ENCODE data around the gene CFI.
"Not testable (repeated sequence)": the region's sequence is repeated elsewhere in the genome, so short reads cannot be mapped to it uniquely, and the experiment has no call there.

CFI gene

DNA sequence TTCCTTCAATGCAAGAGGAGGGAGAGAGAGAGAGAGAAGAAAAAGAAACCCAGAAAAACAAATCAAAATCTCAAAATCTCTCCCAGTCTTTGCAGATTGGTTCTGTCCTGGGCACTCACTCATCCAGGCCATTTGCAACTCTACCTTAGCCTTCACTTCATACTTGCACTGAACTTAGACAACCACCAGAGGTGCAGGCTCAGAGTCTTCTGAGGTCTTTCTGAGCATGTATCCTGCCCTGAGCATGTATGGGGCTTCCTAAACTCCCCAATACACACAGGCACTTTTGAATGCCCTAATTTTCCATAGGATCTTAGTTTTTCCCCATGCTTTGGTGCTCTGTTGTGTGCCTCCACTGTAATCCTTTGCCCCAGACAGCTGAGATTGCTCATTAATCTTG is 2.9 kb downstream of the CFI start:
- DNase-seq (ENCODE audit: low read depth), result no peak

- no peak for DNase-seq (ENCODE audit: low read depth)
These were observed 6.7 kb downstream of the CFI start for GRCh38 chr4:109795059-109795458.

- DNase-seq (ENCODE audit: low read depth), result no peak
These were observed 14.0 kb downstream of the CFI start for GRCh38 chr4:109787807-109788206.

- no peak for DNase-seq (ENCODE audit: low read depth)
These were observed 15.0 kb downstream of the CFI start for GRCh38 chr4:109786846-109787245.

- not testable (repeated sequence) for DNase-seq (ENCODE audit: low read depth)
These were observed 19.7 kb downstream of the CFI start for GRCh38 chr4:109782092-109782491.

- no peak for DNase-seq (ENCODE audit: low read depth)
These were observed 36.9 kb downstream of the CFI start for GRCh38 chr4:109764789-109765402.

DNA sequence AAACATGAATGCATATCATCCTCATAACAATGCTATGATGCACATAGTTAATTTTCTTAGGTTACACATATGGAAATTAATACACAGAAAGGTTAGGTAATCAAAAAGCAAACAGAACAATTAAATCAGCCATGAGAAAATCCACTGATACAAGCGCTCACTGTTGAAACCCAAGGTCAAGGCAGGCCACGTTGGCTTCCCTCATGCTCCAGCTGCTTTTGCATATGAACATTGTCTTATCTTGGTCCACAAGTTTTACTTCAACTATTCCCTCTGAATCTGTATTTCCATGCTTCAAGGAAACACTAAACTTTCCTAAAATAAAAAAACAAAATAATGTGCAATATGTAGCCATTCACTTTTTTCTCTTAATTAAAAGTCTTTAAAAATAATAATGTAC is 37.4 kb downstream of the CFI start:
- no peak for DNase-seq (ENCODE audit: low read depth)

DNA sequence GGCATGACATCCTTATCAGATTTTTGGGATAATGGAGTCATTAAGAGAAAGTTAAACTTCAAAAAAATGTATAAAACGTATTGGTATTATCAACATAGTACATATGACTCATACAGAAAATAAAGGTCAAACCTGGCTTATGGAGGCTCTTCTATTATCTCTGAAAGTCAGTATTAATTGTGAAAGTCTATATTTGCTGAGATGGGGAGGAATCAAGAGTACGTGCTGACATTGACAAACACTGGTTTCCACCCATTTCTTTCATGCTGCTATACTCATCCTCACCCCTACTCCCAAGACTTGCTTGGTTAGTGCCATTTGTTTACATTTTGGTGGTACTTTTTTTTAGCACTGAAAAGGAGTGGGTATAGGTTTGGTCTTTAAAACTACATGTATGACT is 41.1 kb downstream of the CFI start:
- no peak for DNase-seq (ENCODE audit: low read depth)

DNA sequence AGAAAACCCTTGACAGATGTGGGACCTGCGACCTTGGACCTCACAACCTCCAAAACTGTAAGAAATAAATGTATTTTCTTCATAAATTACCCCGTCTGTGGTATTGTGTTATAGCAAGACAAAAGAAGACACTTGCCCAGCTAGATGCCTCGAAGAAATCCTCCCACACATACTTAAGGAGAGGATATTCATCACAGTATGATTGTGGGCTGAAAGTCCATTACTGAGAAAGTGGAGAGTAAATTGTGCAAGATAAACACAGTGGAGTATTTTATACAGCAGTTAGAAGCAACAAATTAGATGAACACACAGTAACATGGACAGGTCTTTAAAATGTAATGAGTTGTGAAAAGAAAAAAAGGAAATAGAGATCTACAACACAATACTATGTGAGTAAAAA is 46.1 kb downstream of the CFI start:
- no peak for DNase-seq (ENCODE audit: low read depth)

DNA sequence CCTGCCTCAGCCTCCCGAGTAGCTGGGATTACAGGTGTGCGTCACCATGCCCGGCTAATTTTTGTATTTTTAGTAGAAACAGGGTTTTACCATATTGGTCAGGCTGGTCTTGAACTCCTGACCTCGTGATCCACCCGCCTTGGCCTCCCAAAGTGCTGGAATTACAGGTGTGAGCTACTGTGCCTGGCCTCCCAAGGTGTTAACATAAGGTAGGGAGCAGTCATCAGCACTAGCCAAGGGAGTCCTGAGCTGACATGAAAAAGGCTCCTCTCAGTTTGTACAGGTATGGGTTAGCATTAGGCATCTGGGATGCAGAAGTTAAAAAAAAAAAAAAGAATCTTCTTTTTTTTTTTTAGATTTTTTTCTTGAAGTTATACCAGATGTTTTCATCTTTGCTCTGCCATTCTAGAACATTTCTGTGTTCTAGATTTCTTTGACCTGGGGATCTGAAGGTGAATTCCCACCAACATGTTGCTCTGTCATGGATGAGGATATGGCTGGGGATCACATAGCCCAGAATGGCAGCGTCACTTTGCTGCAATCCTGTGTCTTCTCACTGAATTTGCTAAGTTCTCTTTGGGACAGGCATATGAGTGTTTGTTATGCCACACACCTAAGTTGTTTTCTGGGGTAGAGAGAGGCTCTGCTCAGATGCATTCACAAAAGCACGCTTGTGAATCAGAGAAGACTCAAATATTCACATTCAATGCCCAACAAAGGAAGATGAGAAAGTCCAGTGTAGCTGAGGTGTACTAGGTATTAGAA is 47.5 kb downstream of the CFI start:
- no peak for DNase-seq (ENCODE audit: low read depth)

DNA sequence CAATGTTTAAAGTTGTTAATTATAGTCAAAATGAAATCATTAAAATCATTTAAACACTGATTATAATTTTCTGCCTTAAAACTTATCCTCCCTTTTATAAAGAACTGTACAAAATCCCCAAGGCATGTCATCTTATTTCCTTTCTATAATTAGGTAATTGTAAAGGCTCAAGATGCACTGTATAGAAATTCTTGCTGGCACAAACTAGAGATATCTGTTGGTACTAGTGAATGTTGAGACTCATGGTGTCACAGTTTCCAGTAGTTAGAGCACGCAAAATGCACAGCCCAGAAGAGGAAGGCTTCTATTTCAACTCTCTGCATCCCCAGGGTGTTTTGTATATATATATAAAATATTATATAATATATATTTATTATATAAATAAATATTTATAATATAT is 49.3 kb downstream of the CFI start:
- no peak for DNase-seq (ENCODE audit: low read depth)

GRCh38 chr4:109751852-109752251 is 49.9 kb downstream of the CFI start:
- DNase-seq (ENCODE audit: low read depth), result no peak

DNA sequence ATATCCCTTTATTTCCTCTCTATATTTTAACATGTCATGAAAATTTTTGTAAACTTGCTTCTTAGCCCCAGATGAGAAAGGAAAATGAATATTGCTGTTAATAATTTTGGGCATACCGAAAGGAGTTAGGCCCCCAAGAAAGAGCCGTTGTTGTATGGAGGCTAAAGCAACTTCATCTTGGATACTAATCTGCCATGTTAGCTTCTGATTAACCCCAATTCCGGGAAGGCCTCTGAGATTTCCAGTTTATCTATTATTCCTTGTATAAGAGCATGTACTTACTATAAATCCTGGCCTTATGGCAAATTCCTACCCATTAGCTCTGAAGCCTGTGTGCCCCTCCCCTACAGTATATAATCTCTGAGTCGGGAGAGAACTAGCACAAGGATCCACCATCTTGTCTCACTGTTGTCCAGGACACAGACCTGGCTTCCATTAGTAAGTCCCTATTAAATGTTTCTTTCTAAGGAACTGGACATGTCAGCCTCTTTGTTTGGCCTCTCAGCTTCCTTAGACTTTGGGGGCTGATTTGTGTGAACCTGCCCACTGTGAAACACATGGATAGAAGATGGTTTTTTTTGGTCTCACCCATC is 51.1 kb downstream of the CFI start:
- DNase-seq (ENCODE audit: low read depth), result no peak

- DNase-seq (ENCODE audit: low read depth), result no peak
These were observed 52.3 kb downstream of the CFI start for GRCh38 chr4:109749388-109750082.

DNA sequence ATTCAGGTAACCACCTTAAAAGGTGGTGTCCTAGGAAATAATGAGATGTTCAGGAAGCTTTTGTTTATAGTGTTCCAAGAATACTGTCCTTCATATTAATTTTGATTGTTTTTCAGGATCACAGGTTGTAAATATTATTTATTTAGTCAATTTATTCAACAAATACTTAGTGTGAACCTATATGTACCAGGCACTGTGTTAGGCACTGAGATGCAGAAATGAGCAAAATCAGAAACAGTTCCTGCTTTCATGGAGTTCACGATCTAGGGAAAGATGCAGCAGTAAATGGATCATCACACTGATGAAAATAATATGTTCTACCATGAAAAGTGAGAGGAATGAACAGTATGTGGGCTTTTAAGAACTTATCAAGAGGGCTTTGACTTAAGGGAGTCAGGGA is 53.7 kb downstream of the CFI start:
- no peak for DNase-seq (ENCODE audit: low read depth)

- no peak for DNase-seq (ENCODE audit: low read depth)
These were observed 55.1 kb downstream of the CFI start for GRCh38 chr4:109746728-109747127.

DNA sequence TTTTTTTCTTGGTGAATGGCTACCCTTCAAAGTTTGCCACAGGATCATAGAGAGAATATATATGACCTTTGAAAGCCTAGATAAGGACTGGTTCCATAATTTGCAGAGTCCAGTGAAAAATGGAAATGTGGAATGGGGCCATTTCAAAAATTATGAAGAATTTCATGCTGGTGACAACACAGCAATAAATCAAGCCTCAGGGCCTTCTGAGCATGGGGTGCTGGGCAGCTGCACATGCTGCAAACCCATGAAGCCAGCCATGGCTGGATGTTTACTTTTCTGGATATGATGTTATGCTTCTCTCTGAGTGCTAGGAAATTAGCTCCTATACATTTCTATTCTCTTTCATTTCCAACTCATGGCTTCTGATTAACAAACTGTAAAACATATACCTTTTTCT is 56.0 kb downstream of the CFI start:
- no peak for DNase-seq (ENCODE audit: low read depth)

DNA sequence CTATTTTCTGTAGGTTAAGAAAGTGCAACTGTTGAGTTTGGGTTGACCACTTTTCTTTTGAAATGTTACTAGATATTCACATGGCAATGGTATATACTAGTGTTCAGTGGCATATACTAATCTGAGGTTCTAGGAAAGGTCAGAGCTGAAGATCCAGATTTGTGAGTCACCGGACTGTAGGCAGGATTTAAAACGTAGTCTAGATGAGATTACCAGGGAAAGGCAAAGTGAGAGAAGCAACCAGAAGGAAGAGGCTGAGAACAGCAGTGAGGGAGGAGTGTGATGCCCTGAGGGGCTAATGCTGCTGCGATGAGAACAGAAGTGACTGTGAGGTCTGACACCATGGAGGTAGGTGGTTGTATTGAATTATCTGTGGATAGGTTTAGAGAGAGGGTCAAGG is 62.3 kb downstream of the CFI start:
- DNase-seq (ENCODE audit: low read depth), result no peak

DNA sequence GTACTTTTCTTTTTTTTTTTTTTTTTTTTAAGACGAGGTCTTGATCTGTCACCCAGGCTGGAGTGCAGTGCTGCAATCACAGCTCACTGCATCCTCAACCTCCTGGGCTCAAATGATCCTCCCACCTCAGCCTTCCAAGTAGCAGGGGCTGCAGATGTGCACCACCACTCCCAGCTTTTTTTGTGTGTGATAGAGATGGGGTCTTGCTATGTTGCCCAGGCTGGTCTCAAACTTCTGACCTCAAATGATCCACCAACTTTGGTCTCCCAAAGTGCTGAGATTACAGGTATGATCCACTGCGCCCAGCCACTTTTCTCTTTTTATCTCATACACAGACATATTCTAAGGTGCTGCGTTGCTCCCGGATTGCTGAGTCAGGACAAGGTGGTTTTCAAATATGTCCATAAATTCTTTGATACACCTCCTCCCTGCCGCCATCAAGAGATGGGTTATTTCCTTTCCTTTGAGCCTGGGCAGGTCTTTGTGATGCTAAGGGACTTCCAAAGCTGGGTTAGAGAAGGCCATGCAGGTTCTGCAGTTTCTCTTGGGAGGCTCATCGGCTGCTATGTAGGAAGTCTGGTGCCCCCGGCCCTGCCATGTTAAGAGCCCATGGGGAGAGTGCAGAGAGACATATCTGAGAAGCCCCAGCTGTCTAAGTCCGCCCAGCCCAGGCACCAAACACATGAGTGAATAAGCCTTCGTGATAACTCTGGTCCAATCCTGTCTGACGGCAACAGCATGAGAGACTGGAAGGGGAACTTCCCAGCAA is 63.5 kb downstream of the CFI start:
- no peak for DNase-seq (ENCODE audit: low read depth)

DNA sequence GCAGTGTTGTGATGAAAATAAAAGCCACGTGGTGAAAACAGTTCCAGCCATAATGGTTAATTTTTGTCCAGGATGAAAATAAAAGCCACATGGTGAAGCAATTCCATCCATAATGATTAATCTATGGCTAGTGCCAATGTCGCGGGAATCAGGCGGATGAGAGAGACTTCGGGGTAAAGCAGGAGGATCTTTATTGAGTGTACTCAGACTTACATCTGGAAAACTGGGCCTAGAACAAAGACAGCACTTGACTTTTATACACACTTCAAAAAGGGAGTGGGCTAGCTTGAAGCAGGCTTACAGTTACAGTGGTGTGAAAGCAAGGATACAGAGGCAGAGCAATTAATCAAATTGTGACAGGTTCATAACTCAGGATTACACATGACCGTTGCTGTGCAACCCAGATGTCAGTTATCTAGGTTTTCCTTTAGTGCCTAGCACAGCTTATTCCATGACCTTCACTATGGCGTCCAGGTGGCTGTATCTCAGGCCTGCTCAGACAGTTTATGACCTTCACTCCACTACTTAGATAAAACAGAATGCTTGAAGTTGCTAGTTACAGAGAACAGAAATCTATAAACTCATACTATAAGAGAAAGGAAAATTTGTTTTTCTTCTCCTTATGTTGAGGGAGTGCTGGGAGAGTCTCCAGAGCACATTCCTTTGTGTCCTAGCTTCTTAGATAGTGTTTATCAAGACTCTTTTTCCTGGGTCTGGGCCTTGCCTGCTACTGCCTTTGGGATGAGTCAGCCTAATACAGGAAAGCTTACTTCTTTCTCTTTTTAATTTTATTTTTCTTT is 66.0 kb downstream of the CFI start:
- no peak for DNase-seq (ENCODE audit: low read depth)

GRCh38 chr4:109733728-109734127 is 68.1 kb downstream of the CFI start:
- DNase-seq (ENCODE audit: low read depth), result no peak

Measured in stimulated activated CD8-positive, alpha-beta memory T cell treated with anti-CD3 and anti-CD28 coated beads, Interleukin-15, amount 100 ng/mL, for 24 hours (primary cell).